ENCODE data around the gene TOPBP1.

TOPBP1 gene

GRCh38 chr3:133607816-133608215 is 53.9 kb downstream of the TOPBP1 start:
- no peak for DNase-seq

GRCh38 chr3:133606902-133607301 is 54.8 kb downstream of the TOPBP1 start:
- no peak for DNase-seq

- no peak for DNase-seq
Observed at GRCh38 chr3:133606342-133606741, 55.4 kb downstream of the TOPBP1 start.

- DNase-seq = no peak
Observed at GRCh38 chr3:133600572-133601081, 61.1 kb downstream of the TOPBP1 start.

GRCh38 chr3:133599280-133599679 is 62.5 kb downstream of the TOPBP1 start:
- DNase-seq = no peak

- DNase-seq = no peak
Observed at GRCh38 chr3:133598405-133598804, 63.3 kb downstream of the TOPBP1 start.

- no peak for DNase-seq
Observed at GRCh38 chr3:133595341-133595740, 66.4 kb downstream of the TOPBP1 start.

GRCh38 chr3:133593243-133593642 is 68.5 kb downstream of the TOPBP1 start:
- DNase-seq = no peak

GRCh38 chr3:133592843-133593242 is 68.9 kb downstream of the TOPBP1 start:
- no peak for DNase-seq

GRCh38 chr3:133591271-133591742 is 70.4 kb downstream of the TOPBP1 start:
- no peak for DNase-seq

- no peak for DNase-seq
Observed at GRCh38 chr3:133589503-133589902, 72.2 kb downstream of the TOPBP1 start.

- no peak for DNase-seq
Observed at GRCh38 chr3:133588784-133589465, 72.8 kb downstream of the TOPBP1 start.

GRCh38 chr3:133588035-133588434 is 73.7 kb downstream of the TOPBP1 start:
- DNase-seq = no peak

GRCh38 chr3:133583396-133583795 is 78.3 kb downstream of the TOPBP1 start:
- no peak for DNase-seq

- no peak for DNase-seq
Observed at GRCh38 chr3:133578548-133579191, 83.1 kb downstream of the TOPBP1 start.

GRCh38 chr3:133576169-133576568 is 85.6 kb downstream of the TOPBP1 start:
- DNase-seq = no peak

GRCh38 chr3:133575086-133575485 is 86.7 kb downstream of the TOPBP1 start:
- DNase-seq = no peak

GRCh38 chr3:133574260-133574881 is 87.4 kb downstream of the TOPBP1 start:
- DNase-seq = peak; percentile 62

GRCh38 chr3:133573629-133574194 is 88.0 kb downstream of the TOPBP1 start, which contains the start of gene CDV3:
Gene CDV3, plus strand, starts transcription at chr3:133573686. Its CDS starts 359 bp downstream, at chr3:133574045.
- no peak for DNase-seq

- DNase-seq = peak; percentile 100
Observed at GRCh38 chr3:133573054-133573628, 88.6 kb downstream of the TOPBP1 start.

- no peak for DNase-seq
Observed at GRCh38 chr3:133572158-133573053, 89.3 kb downstream of the TOPBP1 start.

GRCh38 chr3:133570937-133571320 is 90.8 kb downstream of the TOPBP1 start:
- DNase-seq = no peak
